ENCODE measurements around the gene EXOC2. TPM values are rescaled to one million over a fixed set of nuclear protein-coding genes. Genes with fewer than 3 reads are reported as not detected.
A peak's percentile ranks its signal among the peaks of the same experiment; 100 is the strongest.

The EXOC2 gene
- total RNA-seq, 1 experiment from 2014 or later = 45.7 TPM

DNA sequence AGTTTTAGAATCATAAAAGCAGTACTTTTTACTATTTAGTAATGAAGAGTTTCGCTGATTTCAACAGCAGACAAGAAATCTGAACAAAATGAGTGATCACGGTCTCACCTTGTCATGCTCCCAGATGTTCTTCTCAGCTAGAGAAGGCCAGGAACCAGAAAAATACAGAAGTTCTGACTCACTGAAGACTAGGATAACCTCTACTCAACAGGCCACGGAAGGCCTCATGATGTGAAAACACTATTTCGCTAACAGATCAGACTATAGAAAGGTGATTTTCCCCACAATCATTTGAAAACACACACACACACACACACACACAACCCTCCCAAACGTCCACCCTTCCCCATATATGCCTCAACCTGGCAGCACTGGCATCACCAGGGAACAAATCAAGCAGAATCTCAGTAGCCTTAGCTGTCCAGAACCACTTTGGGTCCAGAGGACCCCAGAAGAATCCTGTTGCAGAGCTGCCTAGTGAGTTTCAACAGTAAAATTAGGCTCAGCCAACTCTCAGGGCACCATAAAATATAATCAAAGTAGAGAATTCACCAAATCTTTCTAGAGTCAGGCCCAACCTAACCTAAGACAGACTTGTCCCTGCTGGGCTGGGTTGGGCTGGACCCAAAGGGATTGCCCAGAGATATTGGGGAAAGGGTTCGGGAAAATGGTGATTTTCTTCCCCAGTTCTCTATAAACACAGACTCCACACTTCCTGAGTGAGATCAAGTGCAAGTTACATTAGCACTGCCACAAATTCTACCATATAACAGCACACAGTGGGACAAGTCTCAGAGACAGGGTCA is 7.9 kb downstream of the EXOC2 start:
- no peak overlapping the region; the same call in 1 of the 2 replicates for H3K4me3 Mint-ChIP-seq
- CTCF ChIA-PET = interaction anchor here (0.7 to 1.7 kb wide), 3 partner anchors 8 to 69 kb away, joined by 3 to 16 read pairs (median 12); partner anchors contain the start of gene EXOC2
- no peak for DNase-seq (ENCODE audit: low spot score)

DNA sequence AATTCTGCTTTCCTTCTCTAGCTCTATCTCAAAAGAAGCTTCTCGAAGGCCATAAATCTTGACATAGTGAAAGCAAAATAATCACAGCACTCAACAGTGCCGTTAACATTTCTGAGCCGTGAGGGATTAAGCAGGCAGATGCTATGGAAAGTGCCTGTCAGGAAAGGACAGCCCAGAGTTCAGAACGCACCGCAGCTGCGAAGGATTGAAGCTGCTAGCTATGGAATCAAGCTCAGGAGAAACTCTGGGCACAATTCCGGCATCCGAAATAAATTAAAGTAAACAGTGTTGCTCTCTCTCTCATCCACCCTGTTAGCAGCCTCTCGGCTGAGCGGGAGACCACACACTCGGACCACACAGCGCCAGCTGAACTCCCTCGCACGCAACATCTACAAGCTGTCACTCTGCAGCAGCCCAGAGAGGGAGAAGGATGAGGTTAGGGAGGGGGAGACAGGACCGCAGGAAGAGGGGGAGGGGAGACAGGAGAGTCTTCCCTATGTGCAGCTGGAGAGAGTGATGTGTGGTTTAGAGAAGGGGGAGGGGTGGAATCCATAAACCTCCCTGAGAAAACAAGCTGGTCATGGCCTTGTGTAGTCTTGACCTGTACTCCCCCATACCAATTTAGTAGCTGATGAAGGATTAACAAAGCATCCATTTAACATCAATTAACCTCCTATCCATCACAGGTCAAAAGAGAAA is 9.0 kb downstream of the EXOC2 start:
- Mint-ChIP-seq H3K27me3 (ENCODE audit: low read depth) (no peaks in the 10 kb centered on the region), H3K36me3 (no peaks in the 10 kb centered on the region), H3K9me3 (no peaks in the 10 kb centered on the region), H3K27ac (peak overlapping the region; percentile 95), H3K4me1 (peaks cover 60% of the 10 kb centered on the region), H3K4me3 (peak overlapping the region; percentile 67)
- ATAC-seq = peak; percentile 86
- POLR2A ChIA-PET = interaction anchor here (0.9 to 1.9 kb wide), 2 partner anchors 9 to 10 kb away, joined by 3 to 8 read pairs; partner anchors contain the start of gene EXOC2
- CTCF ChIA-PET = interaction anchor here (0.6 to 1.7 kb wide), 12 partner anchors 9 to 284 kb away, joined by 3 to 16 read pairs (median 3); partner anchors contain the start of gene EXOC2
- DNase-seq (ENCODE audit: low spot score) = peak; percentile 76
- TF ChIP-seq NR2C2 (CRISPR knock-in tag; IDR thresholded peaks at IDR 0.05) (no peak), SMAD3 (CRISPR knock-in tag; IDR thresholded peaks at IDR 0.05; ENCODE audit: borderline replicate concordance) (0 out of 2 replicates have a peak, but pooled peaks have one; percentile 14), ELF4 (CRISPR knock-in tag; IDR thresholded peaks at IDR 0.05; ENCODE audit: low read depth) (no peak), ESRRA (CRISPR knock-in tag; IDR thresholded peaks at IDR 0.05; ENCODE audit: borderline replicate concordance) (no peak), HMGA2 (CRISPR knock-in tag; IDR thresholded peaks at IDR 0.05) (no peak), AFF4 (CRISPR knock-in tag; IDR thresholded peaks at IDR 0.05; ENCODE audit: borderline replicate concordance) (no peak), TEAD1 (CRISPR knock-in tag; IDR thresholded peaks at IDR 0.05) (0 out of 2 replicates have a peak, but pooled peaks have one; percentile 70), PRRX2 (CRISPR knock-in tag; IDR thresholded peaks at IDR 0.05) (no peak), ZNF416 (CRISPR knock-in tag; IDR thresholded peaks at IDR 0.05) (no peak), ETV6 (CRISPR knock-in tag; IDR thresholded peaks at IDR 0.05) (peak; percentile 76), ATF3 (CRISPR knock-in tag; conservative IDR thresholded peaks at IDR 0.05) (no peak), GRHL2 (CRISPR knock-in tag; IDR thresholded peaks at IDR 0.05; ENCODE audit: insufficient replicate concordance, severe bottlenecking) (no peak), NFE2L1 (CRISPR knock-in tag; IDR thresholded peaks at IDR 0.05) (no peak)
- TF ChIP-seq, protein P1, sequence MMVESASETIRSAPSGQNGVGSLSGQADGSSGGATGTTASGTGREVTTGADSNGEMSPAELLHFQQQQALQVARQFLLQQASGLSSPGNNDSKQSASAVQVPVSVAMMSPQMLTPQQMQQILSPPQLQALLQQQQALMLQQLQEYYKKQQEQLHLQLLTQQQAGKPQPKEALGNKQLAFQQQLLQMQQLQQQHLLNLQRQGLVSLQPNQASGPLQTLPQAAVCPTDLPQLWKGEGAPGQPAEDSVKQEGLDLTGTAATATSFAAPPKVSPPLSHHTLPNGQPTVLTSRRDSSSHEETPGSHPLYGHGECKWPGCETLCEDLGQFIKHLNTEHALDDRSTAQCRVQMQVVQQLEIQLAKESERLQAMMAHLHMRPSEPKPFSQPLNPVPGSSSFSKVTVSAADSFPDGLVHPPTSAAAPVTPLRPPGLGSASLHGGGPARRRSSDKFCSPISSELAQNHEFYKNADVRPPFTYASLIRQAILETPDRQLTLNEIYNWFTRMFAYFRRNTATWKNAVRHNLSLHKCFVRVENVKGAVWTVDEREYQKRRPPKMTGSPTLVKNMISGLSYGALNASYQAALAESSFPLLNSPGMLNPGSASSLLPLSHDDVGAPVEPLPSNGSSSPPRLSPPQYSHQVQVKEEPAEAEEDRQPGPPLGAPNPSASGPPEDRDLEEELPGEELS (CRISPR knock-in tag; IDR thresholded peaks at IDR 0.05) = peak; percentile 87; the same call in 1 of the 2 replicates
- TF ChIP-seq, protein P2, sequence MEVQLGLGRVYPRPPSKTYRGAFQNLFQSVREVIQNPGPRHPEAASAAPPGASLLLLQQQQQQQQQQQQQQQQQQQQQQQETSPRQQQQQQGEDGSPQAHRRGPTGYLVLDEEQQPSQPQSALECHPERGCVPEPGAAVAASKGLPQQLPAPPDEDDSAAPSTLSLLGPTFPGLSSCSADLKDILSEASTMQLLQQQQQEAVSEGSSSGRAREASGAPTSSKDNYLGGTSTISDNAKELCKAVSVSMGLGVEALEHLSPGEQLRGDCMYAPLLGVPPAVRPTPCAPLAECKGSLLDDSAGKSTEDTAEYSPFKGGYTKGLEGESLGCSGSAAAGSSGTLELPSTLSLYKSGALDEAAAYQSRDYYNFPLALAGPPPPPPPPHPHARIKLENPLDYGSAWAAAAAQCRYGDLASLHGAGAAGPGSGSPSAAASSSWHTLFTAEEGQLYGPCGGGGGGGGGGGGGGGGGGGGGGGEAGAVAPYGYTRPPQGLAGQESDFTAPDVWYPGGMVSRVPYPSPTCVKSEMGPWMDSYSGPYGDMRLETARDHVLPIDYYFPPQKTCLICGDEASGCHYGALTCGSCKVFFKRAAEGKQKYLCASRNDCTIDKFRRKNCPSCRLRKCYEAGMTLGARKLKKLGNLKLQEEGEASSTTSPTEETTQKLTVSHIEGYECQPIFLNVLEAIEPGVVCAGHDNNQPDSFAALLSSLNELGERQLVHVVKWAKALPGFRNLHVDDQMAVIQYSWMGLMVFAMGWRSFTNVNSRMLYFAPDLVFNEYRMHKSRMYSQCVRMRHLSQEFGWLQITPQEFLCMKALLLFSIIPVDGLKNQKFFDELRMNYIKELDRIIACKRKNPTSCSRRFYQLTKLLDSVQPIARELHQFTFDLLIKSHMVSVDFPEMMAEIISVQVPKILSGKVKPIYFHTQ (CRISPR knock-in tag; IDR thresholded peaks at IDR 0.05) = no peak

More for the DNA sequence above, 7.9 kb downstream of the EXOC2 start:
- Mint-ChIP-seq H3K27ac (peak overlapping the region; percentile 58), H3K36me3 (no peaks in the 10 kb centered on the region), H3K9me3 (no peaks in the 10 kb centered on the region), H3K4me1 (peaks cover 50% of the 10 kb centered on the region), H3K27me3 (ENCODE audit: low read depth) (no peaks in the 10 kb centered on the region)
- ATAC-seq = no peak
- TF ChIP-seq JUN (CRISPR knock-in tag; IDR thresholded peaks at IDR 0.05) = no peak
- TF ChIP-seq MXD4 (CRISPR knock-in tag; IDR thresholded peaks at IDR 0.05; ENCODE audit: borderline replicate concordance) = no peak
- TF ChIP-seq, protein P3, sequence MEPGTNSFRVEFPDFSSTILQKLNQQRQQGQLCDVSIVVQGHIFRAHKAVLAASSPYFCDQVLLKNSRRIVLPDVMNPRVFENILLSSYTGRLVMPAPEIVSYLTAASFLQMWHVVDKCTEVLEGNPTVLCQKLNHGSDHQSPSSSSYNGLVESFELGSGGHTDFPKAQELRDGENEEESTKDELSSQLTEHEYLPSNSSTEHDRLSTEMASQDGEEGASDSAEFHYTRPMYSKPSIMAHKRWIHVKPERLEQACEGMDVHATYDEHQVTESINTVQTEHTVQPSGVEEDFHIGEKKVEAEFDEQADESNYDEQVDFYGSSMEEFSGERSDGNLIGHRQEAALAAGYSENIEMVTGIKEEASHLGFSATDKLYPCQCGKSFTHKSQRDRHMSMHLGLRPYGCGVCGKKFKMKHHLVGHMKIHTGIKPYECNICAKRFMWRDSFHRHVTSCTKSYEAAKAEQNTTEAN (CRISPR knock-in tag; IDR thresholded peaks at IDR 0.05) = no peak
- TF ChIP-seq ZBTB21 (CRISPR knock-in tag; IDR thresholded peaks at IDR 0.05; ENCODE audit: borderline replicate concordance) = no peak
- no peak for TF ChIP-seq ERG (CRISPR knock-in tag; IDR thresholded peaks at IDR 0.05)
- no peak for TF ChIP-seq GABPB1 (CRISPR knock-in tag; IDR thresholded peaks at IDR 0.05)
- no peak for TF ChIP-seq CREB1 (CRISPR knock-in tag; IDR thresholded peaks at IDR 0.05)
- POLR2A ChIA-PET = interaction anchor here (0.9 to 1.9 kb wide), 2 partner anchors 8 to 11 kb away, joined by 3 to 8 read pairs; partner anchors contain the start of gene EXOC2

Data from WTC11 (cell line).